Spleen (tissue), 11 donors: Measurements from ENCODE around the gene STAG1. TPM values are rescaled to one million over a fixed set of nuclear protein-coding genes. Genes with fewer than 3 reads are reported as not detected.

Experiments
- DNase-seq: peaks from one replicate; pipeline ENCODE4 v3.0.0-alpha.2; 2020
- H3K27ac ChIP-seq, 8 donors: fragments of 200-600 bp; sonication (generic) in 7 of 8; 1 replicate in 4 of 8; 2 replicates in 4 of 8; pipeline versions ENCODE4 v1.5.0 to v1.8.0; 2016 to 2021; ENCODE audit warnings: inconsistent platforms in 4 of 8, mild to moderate bottlenecking in 4 of 8, moderate library complexity in 1 of 8
- H3K27me3 ChIP-seq, 7 donors: fragments of 200-600 bp; sonication (generic) in 6 of 7; replicated peaks in 1 of 7; 1 replicate in 4 of 7; 2 replicates in 3 of 7; pipeline versions ENCODE4 v1.5.0 to v1.8.0; 2016 to 2021; ENCODE audit warnings: inconsistent platforms in 3 of 7, mild to moderate bottlenecking in 1 of 7
- H3K36me3 ChIP-seq, 6 donors: fragments of 200-600 bp; sonication (generic) in 5 of 6; 1 replicate in 4 of 6; 2 replicates in 2 of 6; pipeline versions ENCODE4 v1.5.0 to v1.8.0; 2016 to 2021; ENCODE audit warnings: inconsistent platforms in 2 of 6
- H3K4me1 ChIP-seq, 6 donors: fragments of 200-600 bp; sonication (generic) in 5 of 6; 1 replicate in 3 of 6; 2 replicates in 3 of 6; pipeline versions ENCODE4 v1.5.0 to v1.8.0; 2016 to 2021; ENCODE audit warnings: inconsistent platforms in 3 of 6
- H3K4me3 ChIP-seq, 8 donors: fragments of 200-600 bp; sonication (generic) in 7 of 8; 1 replicate in 4 of 8; 2 replicates in 4 of 8; pipeline versions ENCODE4 v1.5.0 to v1.8.0; 2016 to 2021; ENCODE audit warnings: inconsistent platforms in 4 of 8, mild to moderate bottlenecking in 4 of 8, moderate library complexity in 2 of 8
- H3K9me3 ChIP-seq, 8 donors: fragments of 200-600 bp; sonication (generic) in 7 of 8; 1 replicate in 4 of 8; 2 replicates in 4 of 8; pipeline versions ENCODE4 v1.5.0 to v1.8.0; 2016 to 2021; ENCODE audit warnings: inconsistent platforms in 4 of 8
- CTCF ChIP-seq, 11 experiments: fragments of 200-600 bp in 7 of 11; fragments of 450-650 bp in 4 of 11; sonication (generic) in 4 of 11; IDR thresholded peaks in 8 of 11; conservative IDR thresholded peaks in 3 of 11; 1 replicate in 7 of 11; 2 replicates in 4 of 11; pipeline versions ENCODE4 v1.4.0 to v1.8.0; 2016 to 2021; ENCODE audit warnings: antibody characterized with exemption in 11 of 11, inconsistent platforms in 4 of 11, mild to moderate bottlenecking in 1 of 11
- POLR2A ChIP-seq, 3 donors: fragments of 450-650 bp; IDR thresholded peaks; one replicate each; pipeline ENCODE4 v1.5.1; 2017; ENCODE audit warnings: antibody characterized with exemption in 3 of 3, mild to moderate bottlenecking in 1 of 3
- POLR2AphosphoS5 ChIP-seq, 3 donors: sonication (generic); formaldehyde crosslinking; IDR thresholded peaks; one replicate each; pipeline ENCODE4 v1.5.1; 2017; ENCODE audit warnings: antibody characterized with exemption in 3 of 3
- WGBS, 5 donors: extraction: QIAGEN DNeasy Blood & Tissue Kit in 3 of 5; methylation state at CpG; one replicate each; pipeline versions ENCODE4 v1.1.5 to v1.1.7; 2013 to 2018; 5-methylcytosine and 5-hydroxymethylcytosine counted together
- intact Hi-C: fragments of 100-400 bp; cut with DNase I; formaldehyde crosslinking; loops from one replicate; pipeline ENCODE4 v1.15.0; 2023; ENCODE audit warnings: low total_unique reads
- polyA plus RNA-seq, 3 donors: library from polyadenylated mRNA; stranded (reverse); fragments of 200-250 nt; gene quantifications; one replicate each; pipeline ENCODE4 v1.2.1, GENCODE V29; 2013
- total RNA-seq, 7 donors: library from RNA; depleted of rRNA in 3 of 7; stranded (reverse); fragments of >200 nt in 3 of 7; fragmentation: NEBNext Ultra II Directional in 4 of 7; extraction: Animal tissue kit (Norgen Biotek cat#: 25700) in 4 of 7; gene quantifications; one replicate each; pipeline versions ENCODE4 v1.1.0 to v1.2.1, GENCODE V29; 2016 to 2021
- donor health status: healthy with polysubstance abuse.
- donor health status: DM: no; HTN: no; CAD: no; lungs with moderate emphysema.
- donor health status: DM: no; HTN: no; CAD: no.
- donor health status: Bipolar disorder and iron deficiency.
- donor health status: healthy.
- donor health status: DM: no; HTN: no; CAD: no.
- donor health status: DM: yes; HTN: yes; CAD: no.

STAG1 gene
- total and polyA plus RNA-seq, 10 donors = 7.2 to 61.6 (median 47.3) TPM

- Histone ChIP-seq H3K4me1 (no peaks in the 10 kb centered on the region), H3K27ac (no peak overlapping the region), H3K4me3 (no peak overlapping the region), H3K36me3 (peaks cover 0 to 46% (median 2%) of the 10 kb centered on the region in 6 donors), H3K27me3 (no peaks in the 10 kb centered on the region), H3K9me3 (no peaks in the 10 kb centered on the region)
- intact Hi-C loops = no loop called here
- TF ChIP-seq CTCF (IDR thresholded peaks at IDR 0.05 in 8 of 11, conservative IDR thresholded peaks at IDR 0.05 in 3 of 11) (no peak), POLR2AphosphoS5 (IDR thresholded peaks at IDR 0.05) (no peak), POLR2A (IDR thresholded peaks at IDR 0.05) (no peak)
- no peak for DNase-seq
- WGBS, 5 donors = 78 to 97% (median 87%) methylated on average over 2 of the region's 2 CpGs
Observed at GRCh38 chr3:136404056-136404455, 348.1 kb downstream of the STAG1 start.

GRCh38 chr3:136396916-136397315 is 355.3 kb downstream of the STAG1 start:
- Histone ChIP-seq H3K27ac (no peak overlapping the region), H3K4me1 (peaks cover 0 to 3% (median 0%) of the 10 kb centered on the region in 6 donors), H3K9me3 (no peaks in the 10 kb centered on the region), H3K36me3 (peaks cover 0 to 52% (median 9%) of the 10 kb centered on the region in 6 donors), H3K4me3 (no peak overlapping the region), H3K27me3 (no peaks in the 10 kb centered on the region)
- no peak for TF ChIP-seq POLR2AphosphoS5 (IDR thresholded peaks at IDR 0.05)
- no peak for TF ChIP-seq CTCF (IDR thresholded peaks at IDR 0.05 in 8 of 11, conservative IDR thresholded peaks at IDR 0.05 in 3 of 11)
- TF ChIP-seq POLR2A (IDR thresholded peaks at IDR 0.05) = no peak
- intact Hi-C loops = loop anchor here (10.0 kb wide), 1 partner anchor 618 kb away; no protein-coding TSS in a partner anchor
- DNase-seq = no peak

GRCh38 chr3:136390574-136390973 is 361.6 kb downstream of the STAG1 start:
- peaks cover 0 to 5% (median 0%) of the 10 kb centered on the region in 6 donors for H3K4me1 ChIP-seq
- H3K9me3 ChIP-seq = no peaks in the 10 kb centered on the region
- TF ChIP-seq POLR2AphosphoS5 (IDR thresholded peaks at IDR 0.05) (no peak), CTCF (IDR thresholded peaks at IDR 0.05 in 8 of 11, conservative IDR thresholded peaks at IDR 0.05 in 3 of 11) (no peak), POLR2A (IDR thresholded peaks at IDR 0.05) (no peak)
- 90 to 96% (median 94%) methylated on average over 3 of the region's 3 CpGs for WGBS, 5 donors
- no peak overlapping the region for H3K4me3 ChIP-seq
- intact Hi-C loops = loop anchor here (5.0 to 10.0 kb wide), 2 partner anchors 362 to 624 kb away; partner anchors contain the start of gene STAG1
- no peak overlapping the region for H3K27ac ChIP-seq
- H3K27me3 ChIP-seq = no peaks in the 10 kb centered on the region
- no peak for DNase-seq
- peaks cover 0 to 21% (median 0%) of the 10 kb centered on the region in 6 donors for H3K36me3 ChIP-seq

- intact Hi-C loops = loop anchor here (10.0 kb wide), 1 partner anchor 312 kb away; no protein-coding TSS in a partner anchor
- Histone ChIP-seq H3K27ac (no peak overlapping the region), H3K4me3 (no peak overlapping the region), H3K27me3 (no peaks in the 10 kb centered on the region), H3K4me1 (peaks cover 0 to 5% (median 0%) of the 10 kb centered on the region in 6 donors), H3K9me3 (no peaks in the 10 kb centered on the region), H3K36me3 (peaks cover 0 to 12% (median 0%) of the 10 kb centered on the region in 6 donors)
- WGBS, 5 donors = 79 to 92% (median 84%) methylated on average over 1 of the region's 1 CpG
- DNase-seq = no peak
- TF ChIP-seq CTCF (IDR thresholded peaks at IDR 0.05 in 8 of 11, conservative IDR thresholded peaks at IDR 0.05 in 3 of 11) (no peak), POLR2A (IDR thresholded peaks at IDR 0.05) (no peak), POLR2AphosphoS5 (IDR thresholded peaks at IDR 0.05) (no peak)
Observed at GRCh38 chr3:136387031-136387430, 365.1 kb downstream of the STAG1 start.
